C1 segment of cervical spinal cord (tissue), 14 donors: ENCODE measurements around the gene LENG9.
"Not testable (repeated sequence)": the region's sequence is repeated elsewhere in the genome, so short reads cannot be mapped to it uniquely, and the experiment has no call there.

Source experiments
- DNase-seq, 14 donors: peaks; one replicate each; lab custom pipeline; 2025; lab: John Stamatoyannopoulos, UW

The LENG9 gene

GRCh38 chr19:54478677-54479266 is 15.2 kb upstream of the LENG9 start:
- DNase-seq = peak in 1 of 14 donors; percentile 4

- DNase-seq = no peak
Measured at GRCh38 chr19:54477650-54478049, 14.1 kb upstream of the LENG9 start.

GRCh38 chr19:54475706-54476105 is 12.1 kb upstream of the LENG9 start:
- DNase-seq = no peak

DNA sequence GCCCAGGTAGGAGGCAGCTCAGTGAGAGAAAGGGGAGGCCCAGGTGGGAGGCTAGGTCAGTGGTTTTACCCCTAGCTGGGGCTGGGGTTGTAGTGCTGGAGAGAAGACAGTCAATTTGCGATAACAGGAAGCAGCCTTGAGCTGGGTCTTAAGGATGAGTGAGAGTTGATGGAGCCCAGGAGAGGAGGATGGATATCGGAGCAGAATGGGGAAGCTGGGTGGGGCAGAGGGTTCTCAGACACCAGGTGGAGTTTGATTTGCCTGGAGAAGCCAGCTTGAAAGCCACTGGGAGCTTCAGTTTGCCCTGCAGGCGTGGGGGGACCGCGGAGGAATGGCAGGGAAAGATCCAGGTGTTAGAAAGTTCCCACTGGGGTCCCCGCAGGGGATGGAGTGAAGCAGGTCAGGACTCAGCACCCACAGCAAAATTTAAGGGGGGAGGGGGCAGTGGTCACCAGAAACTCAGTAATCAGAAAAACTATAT is 10.4 kb upstream of the LENG9 start:
- DNase-seq = no peak

DNA sequence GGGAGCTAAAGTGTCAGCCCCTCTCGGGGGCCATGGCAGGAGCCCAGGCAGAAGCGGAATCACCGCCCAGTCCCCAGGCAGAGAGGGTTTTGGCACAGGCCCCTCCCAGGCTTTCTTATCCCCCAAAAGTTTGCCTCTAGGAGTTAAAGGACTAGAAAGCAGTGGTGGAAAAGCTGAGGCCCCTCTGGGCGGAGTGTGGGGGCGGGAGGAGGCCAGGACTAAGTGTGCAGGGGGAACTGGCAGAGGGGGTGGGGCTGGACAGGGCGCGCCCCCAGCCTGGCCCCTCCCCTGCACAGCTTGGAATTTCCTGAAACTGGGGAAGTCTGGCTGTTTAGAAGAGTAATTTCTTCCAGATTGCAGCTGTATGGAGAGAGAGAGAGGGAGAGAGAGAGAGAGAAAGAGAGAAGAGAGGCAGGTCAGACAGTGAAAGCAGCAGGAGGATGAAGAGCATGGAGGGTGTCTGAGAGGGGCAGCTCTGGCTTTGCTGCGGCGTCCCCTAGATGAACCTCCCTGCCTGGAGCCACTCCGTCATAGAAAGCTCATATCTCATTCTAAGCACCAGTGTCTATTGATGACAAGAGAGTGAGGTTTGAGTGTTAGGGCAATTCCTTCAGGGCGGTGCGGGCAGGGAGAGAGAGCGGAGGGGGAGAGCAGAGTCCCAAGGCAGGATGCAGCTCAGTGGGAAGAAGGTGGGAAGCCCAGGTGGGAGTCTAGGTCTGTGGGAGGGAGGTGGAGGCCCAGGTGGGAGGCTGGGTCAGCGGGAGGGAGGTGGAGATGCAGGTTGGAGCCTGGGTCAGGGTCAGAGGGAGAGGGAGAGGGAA is 9.7 kb upstream of the LENG9 start, which contains the start of gene CDC42EP5:
Gene CDC42EP5 (minus strand): TSS at position 226 of the 821 bp plus-strand sequence. CDS start 7,749 bp downstream, outside the sequence.
- DNase-seq = peak in 1 of 14 donors; percentile 8

DNA sequence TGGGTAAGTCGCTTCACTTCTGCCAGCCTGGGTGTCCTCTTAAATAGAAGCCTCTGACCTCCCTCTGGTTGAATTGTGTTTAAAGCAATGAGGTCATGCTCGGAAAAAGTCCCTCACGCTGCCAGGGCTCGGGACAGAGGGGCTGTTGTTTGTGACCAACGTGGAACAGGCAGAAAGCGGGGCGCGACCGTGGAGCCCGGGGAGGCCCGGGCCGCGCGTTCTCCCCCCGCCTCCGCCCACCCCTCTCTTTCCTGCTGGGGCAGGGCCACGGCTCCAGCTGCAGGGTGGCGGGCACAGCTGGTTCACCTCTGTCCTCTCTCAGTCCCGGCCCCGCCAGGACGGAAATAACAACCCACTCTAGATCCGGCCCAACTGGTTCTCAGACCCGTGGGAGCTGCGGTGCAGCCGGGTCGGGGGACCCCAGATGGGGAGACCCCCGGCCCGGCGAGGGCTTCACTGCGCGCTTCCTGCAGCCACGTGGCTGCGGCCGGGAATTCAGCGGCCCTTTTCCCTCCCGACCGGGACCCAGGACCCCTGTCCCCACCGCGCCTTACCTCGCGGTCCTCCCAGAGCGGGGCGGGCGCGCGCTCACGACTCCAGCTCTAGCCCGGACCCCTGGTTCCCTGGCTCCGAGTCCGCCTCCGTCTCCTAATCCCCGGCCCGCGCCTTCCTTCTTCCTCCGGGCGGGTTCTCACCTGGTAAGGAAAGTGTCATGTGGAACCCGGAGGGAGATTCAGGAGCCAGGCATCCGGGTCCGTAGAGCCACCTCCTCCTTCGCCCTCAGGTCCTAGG is 7.6 kb upstream of the LENG9 start:
- peak in 6 of 14 donors; percentile 17 to 43 (median 26) for DNase-seq

DNA sequence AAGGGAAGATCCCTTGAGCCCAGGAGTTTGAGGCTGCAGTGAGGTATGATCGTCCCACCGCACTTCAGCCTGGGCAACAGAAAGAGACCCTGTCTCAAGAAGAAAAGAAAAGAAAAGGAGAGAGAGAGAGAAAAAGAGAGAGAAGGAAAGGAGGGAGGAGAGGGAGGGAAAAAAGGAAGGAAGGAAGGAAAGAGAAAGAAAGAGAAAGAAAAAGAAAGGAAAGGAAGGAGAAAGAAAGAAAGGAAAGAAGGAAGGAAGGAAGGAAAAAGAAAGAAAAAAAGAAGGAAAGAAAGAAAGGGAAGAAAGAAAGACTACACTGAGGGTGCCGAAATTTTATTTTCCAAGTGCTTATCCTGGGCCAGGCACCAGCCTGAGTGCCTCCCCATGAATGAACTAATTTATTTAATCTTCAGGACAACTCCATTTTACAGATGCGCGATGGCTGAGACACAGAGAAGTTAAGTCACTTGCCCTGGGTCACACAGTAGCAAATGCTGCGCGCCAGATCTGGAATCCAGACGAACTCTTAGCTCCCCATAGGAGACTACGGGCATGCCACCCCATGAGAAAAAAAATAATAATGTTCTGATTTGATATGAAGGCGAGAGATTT is 6.8 kb upstream of the LENG9 start:
- no peak for DNase-seq

- no peak for DNase-seq
Measured at GRCh38 chr19:54469496-54469934, 5.9 kb upstream of the LENG9 start.

GRCh38 chr19:54466110-54466480 is 2.5 kb upstream of the LENG9 start:
- DNase-seq = not testable (repeated sequence)

DNA sequence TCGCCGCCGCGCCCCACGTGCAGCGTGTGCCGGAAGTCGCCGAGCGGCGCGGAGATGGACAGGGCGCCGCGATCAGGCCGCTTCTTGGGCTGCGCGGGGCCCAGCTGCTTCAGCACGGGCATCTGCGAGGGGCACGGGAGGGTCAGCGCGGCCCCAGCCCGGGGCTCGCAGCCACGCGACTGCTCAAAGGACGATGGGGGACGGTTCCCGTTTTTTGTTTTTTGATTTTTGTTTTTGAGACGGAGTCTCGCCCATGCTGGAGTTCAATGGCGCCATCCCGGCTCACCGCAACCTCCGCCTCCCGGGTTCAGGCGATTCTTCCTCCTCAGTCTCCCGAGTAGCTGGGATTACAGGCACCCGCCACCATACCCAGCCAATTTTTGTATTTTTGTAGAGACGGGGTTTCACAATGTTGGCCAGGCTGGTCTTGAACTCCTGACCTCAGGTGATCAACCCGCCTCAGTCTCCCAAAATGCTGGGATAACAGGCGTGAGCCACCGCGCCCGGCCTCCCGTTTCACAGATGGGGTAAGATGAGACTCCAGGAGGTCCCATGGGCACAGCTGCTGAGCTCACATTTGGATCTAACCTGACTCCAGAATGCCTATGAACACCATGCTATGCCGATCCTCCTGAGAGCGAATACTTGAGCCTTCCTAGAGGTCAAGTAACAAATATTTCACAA is 2.0 kb upstream of the LENG9 start:
- DNase-seq = no peak

- DNase-seq = peak in 13 of 14 donors; percentile 15 to 86 (median 68)
Measured at GRCh38 chr19:54464630-54465425, 1.2 kb upstream of the LENG9 start.

DNA sequence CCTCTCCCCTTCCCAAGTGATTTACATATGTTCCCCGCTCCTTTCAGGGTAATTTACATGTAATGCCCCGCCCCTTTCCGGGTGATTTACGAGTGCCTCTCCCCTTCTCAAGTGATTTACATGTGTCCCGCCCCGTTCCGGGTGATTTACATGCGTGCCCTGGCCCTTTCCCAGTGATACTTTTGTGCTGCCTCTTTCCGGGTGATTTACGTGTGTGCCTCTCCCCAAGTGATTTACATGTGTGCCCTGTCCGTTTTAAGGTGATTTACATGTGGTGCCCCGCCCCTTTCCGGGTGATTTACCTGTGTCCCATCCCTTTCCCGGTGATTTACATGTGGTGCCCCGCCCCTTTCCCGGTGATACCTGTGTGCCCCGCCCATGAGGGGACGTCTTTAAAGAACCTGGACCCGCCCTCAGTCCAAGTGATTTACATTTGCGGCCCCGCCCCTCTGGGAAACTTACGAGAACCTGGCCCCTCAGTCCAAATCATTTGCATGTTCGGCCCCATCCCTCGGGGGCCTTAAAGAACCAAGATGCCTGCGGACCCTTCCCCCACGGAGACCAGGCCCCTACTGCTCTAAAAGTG is 559 bp upstream of the LENG9 start:
- peak in 11 of 14 donors; percentile 48 to 90 (median 78) for DNase-seq

GRCh38 chr19:54462655-54463530 is 685 bp downstream of the LENG9 start:
- DNase-seq = peak in 10 of 14 donors; percentile 6 to 79 (median 47)

- DNase-seq = no peak
Measured at GRCh38 chr19:54462047-54462654, 1.4 kb downstream of the LENG9 start.

- DNase-seq = no peak
Measured at GRCh38 chr19:54461613-54462012, 2.0 kb downstream of the LENG9 start.

GRCh38 chr19:54461210-54461609 is 2.4 kb downstream of the LENG9 start:
- DNase-seq = no peak

DNA sequence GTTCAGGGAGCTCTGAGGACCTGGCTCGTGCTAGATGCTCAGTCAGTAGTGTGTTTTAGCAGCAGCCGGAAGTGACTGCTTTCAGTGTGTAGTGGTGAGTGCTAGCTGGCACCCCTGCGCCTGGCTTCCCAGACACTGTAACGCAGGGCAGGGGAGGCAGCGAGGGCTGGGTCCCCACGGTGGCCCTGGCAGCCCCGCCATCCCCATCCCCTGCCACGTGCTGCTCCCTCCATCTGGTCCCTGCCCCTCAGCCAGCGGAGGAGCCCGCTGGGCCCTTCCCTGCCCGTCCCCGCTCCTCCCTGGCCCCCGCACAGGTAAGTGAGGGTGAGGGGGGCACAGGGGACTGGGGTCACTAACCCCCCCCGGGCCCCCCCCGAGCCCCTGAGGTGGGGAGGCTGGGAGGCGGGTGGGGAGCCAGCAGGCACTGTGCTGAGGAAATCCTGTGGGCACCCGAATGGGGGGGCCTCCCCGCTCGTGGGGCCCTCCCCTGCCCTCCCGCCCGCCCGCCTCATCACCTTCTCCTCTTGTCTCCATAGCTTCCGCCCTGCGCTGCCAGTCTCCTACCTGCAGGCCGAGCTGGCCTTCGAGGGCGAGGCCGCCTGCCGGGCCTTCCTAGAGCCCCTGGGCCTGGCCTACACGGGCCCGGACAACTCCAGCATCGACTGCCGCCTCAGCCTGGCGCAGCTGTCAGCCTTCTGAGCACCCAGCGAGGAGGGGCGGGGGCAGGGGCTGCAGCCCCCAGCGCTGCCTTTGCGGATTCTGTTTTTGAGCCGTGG is 3.2 kb downstream of the LENG9 start:
- DNase-seq = no peak
